Measurements from ENCODE around the gene PGBD4. TPM values are rescaled to one million over a fixed set of nuclear protein-coding genes. Genes with fewer than 3 reads are reported as not detected.

The PGBD4 gene
- total RNA-seq, 2 experiments from 2014 or later = 2.8 to 2.9 TPM

DNA sequence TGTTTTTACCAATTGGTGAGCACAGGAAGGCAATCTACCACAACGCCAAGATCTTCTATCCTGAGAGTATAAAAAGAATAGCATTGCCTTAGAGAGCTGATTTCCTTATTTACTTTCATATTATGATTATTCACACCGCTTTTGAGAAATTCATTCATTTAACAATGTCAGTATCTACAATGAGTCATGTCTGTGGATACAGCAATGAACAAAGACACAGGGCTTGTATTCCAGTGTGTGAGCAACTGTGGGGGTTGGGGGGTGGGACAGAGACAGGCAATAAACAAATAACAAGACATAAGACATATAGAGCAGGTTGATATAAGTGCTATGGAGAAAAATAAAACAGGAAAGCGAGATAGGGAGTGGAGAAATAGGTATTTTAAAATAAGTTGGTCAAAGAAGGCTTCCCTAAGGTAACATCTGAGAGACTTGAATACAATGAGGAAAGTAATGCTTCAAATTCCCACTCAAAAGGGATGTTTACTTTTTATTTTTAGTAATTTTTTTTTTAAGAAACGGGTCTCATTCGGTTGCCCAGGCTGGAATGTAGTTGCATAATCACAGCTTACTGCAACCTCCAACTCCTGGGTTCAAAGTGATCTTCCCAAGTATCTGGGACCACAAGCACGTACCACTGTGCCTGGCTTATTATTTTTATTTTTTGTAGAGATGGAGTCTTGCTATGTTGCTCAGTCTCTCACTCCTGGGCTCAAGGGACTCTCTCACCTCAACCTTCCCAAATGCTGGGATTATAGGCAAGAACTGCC lies 45.7 kb downstream of the PGBD4 start:
- Mint-ChIP-seq H3K4me3 (no peak overlapping the region), H3K27ac (no peak overlapping the region), H3K36me3 (ENCODE audit: low read depth) (peaks cover 51% of the 10 kb centered on the region), H3K4me1 (ENCODE audit: low read depth) (no peaks in the 10 kb centered on the region), H3K9me3 (ENCODE audit: insufficient read depth) (no peaks in the 10 kb centered on the region), H3K27me3 (ENCODE audit: low read depth) (no peaks in the 10 kb centered on the region)
- ATAC-seq (no peak), DNase-seq (no peak)
- CTCF ChIA-PET = interaction anchor here (1.2 kb wide), 1 partner anchor 37 kb away, joined by 3 read pairs; no protein-coding TSS in a partner anchor
- POLR2A ChIA-PET = no interaction called here

- H3K4me1 Mint-ChIP-seq (ENCODE audit: low read depth) = no peaks in the 10 kb centered on the region
- no peak overlapping the region for H3K27ac Mint-ChIP-seq
- DNase-seq (no peak), ATAC-seq (no peak)
- ChIA-PET POLR2A (no interaction called here), CTCF (no interaction called here)
- H3K36me3 Mint-ChIP-seq (ENCODE audit: low read depth) = peaks cover 79% of the 10 kb centered on the region
- H3K27me3 Mint-ChIP-seq (ENCODE audit: low read depth) = no peaks in the 10 kb centered on the region
- H3K9me3 Mint-ChIP-seq (ENCODE audit: insufficient read depth) = peaks cover 18% of the 10 kb centered on the region
- H3K4me3 Mint-ChIP-seq = no peak overlapping the region
These were observed 52.9 kb downstream of the PGBD4 start for GRCh38 chr15:34154725-34155204.

GRCh38 chr15:34155859-34156258 lies 54.0 kb downstream of the PGBD4 start:
- POLR2A ChIA-PET = no interaction called here
- ATAC-seq (no peak), DNase-seq (no peak)
- CTCF ChIA-PET = interaction anchor here (1.4 kb wide), 1 partner anchor 95 kb away, joined by 4 read pairs; no protein-coding TSS in a partner anchor
- H3K27me3 Mint-ChIP-seq (ENCODE audit: low read depth) = no peaks in the 10 kb centered on the region
- H3K9me3 Mint-ChIP-seq (ENCODE audit: insufficient read depth) = peaks cover 29% of the 10 kb centered on the region
- H3K4me3 Mint-ChIP-seq = no peak overlapping the region
- peaks cover 83% of the 10 kb centered on the region for H3K36me3 Mint-ChIP-seq (ENCODE audit: low read depth)
- H3K4me1 Mint-ChIP-seq (ENCODE audit: low read depth) = no peaks in the 10 kb centered on the region
- H3K27ac Mint-ChIP-seq = no peak overlapping the region

Other genes with a start within 250 kb of the PGBD4 start
- not detected for gene CHRM5, start 133.6 kb upstream of the PGBD4 start, total RNA-seq
- 1 to 10 TPM; 8.5 to 8.7 TPM for gene AVEN, start 62.9 kb upstream of the PGBD4 start, total RNA-seq
- gene EMC7, start 221 bp upstream of the PGBD4 start, total RNA-seq = 10 to 100 TPM; 54.3 to 58.4 TPM
- gene KATNBL1, start 108.0 kb downstream of the PGBD4 start, total RNA-seq = 10 to 100 TPM; 40.5 to 44.5 TPM
- 10 to 100 TPM; 79.0 to 81.9 TPM for gene EMC4, start 122.9 kb downstream of the PGBD4 start, total RNA-seq
- 10 to 100 TPM; 24.8 to 25.3 TPM for gene SLC12A6, start 235.7 kb downstream of the PGBD4 start, total RNA-seq
- 100 to 1,000 TPM; 180 to 182 TPM for gene NOP10, start 241.1 kb downstream of the PGBD4 start, total RNA-seq
- not detected for gene NUTM1, start 241.2 kb downstream of the PGBD4 start, total RNA-seq

Data from activated CD8-positive, alpha-beta T cell treated with anti-CD3 and anti-CD28 coated beads, Interleukin-2, amount 10 ng/mL, durations not matched to agents 7 days and 5 days (primary cell).